NOMO-1 treated with DMSO at 0.1 percent for 48 hours (cell line): ENCODE data around the gene CYBC1.
"Not testable (repeated sequence)": the region's sequence is repeated elsewhere in the genome, so short reads cannot be mapped to it uniquely, and the experiment has no call there.

Experiments used
- DNase-seq: peaks from one replicate; lab custom pipeline; 2025; ENCODE audit not compliant: unreplicated experiment; lab: John Stamatoyannopoulos, UW

The CYBC1 gene

DNA sequence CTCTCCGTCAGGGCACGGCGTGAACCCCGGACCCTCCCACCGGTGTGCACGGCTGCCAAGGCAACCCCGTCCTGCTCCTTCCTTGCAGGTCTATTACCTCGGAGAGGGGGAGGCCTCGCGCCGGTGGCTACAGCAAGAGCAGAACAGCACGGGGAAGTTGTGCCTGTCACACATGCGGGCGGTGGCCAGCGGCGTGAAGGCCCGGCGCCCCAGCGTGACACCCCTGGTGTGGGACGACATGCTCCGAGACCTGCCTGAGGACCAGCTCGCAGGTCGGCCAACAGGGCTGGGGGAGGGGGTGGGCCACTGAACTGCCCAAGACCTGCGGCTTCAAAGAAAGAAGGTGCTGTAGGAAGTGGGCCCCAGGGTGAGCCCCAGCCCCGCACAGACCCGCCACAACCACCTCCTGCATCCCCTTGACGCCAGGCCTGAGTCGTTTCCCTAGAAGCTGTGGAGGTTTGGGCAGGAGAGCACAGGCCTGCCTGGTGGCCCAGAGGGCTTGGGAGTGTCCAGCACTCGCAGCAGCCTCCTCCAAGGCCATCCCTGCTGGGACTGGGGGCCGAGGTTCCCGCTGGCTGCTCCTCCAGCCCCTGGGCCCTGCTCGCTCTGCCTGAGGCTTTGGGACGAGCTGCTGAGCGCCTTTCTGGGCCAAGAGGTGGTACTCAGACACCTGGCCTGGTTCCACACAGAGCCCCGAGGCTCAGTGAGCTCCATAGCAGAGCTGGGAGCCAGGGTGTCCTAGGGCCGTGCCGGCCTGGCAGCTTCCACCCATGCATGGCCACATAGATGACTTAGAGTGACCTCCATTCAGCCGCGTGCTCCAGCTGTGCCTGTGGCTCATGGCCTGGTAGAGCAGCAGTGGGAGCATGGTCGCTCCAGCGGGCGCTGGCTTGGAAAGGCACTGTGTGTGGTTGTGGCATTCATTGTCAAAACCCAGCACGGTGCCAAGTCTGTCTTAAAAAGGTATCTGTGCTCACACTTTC lies 14.7 kb downstream of the CYBC1 start:
- no peak for DNase-seq

DNA sequence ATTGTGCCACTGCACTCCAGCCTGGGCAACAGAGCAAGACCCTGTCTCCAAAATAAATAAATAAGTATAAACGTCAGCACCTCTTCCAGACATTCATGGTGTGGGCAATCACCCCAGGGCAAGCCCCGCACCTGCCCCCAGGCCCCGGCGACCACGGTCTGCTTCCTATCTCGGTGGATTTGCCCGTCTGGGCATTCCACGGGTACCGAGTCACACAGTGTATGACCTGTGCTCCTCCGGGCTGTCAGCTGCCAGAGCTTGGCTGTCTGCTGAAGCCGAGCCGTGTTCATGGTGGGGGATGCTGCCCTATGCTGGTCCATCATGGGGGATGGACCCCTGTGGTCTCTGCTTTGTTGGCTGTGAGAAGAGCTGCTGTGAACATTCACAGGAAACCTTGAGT lies 15.4 kb downstream of the CYBC1 start:
- no peak for DNase-seq

DNA sequence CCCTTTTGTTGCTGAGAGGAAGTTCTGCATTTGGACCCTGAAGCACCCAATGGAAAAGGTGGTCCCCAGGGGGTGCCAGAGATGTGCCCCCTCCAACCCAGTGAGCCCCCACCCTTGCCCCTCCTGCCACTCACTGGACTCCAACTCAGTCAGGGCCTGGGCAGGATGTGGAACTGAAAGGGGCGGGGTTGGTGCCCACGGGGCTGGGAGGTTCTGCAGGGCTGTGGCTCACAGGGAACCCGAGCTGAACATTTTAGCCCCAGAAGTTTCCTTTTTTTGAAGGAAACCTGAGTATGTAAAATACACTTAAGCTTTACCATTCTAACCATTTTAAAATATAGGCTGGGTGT lies 16.4 kb downstream of the CYBC1 start:
- DNase-seq: no peak

DNA sequence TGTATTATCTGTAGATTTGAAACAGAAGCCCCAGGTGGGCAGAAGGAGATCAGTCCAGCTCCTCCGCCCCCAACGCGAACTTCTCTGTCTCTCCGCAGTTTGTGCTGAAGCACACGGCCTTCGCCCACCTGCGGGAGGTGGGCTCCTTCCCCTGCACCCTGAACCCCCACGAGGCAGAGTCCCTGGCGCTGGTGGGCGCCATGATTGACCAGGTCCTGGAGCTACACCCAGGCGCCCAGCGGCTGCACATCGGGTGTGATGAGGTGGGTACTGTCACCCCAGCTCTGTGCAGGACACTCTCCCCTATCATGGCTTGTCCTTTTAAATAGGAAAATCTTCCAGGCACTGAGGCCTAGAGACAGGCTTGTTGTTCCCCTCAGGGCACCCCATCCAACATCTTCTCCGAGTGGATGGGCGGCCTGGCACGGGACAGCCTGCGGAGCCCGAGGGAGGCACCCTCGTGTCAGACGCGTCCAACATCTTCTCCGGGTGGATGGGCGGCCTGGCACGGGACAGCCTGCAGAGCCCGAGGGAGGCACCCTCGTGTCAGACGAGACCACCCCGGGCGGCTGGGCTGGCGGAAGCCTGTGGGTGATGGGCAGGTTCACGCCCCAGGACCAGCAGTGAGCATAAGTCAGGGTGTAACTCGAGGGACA lies 16.9 kb downstream of the CYBC1 start:
- no peak for DNase-seq

DNA sequence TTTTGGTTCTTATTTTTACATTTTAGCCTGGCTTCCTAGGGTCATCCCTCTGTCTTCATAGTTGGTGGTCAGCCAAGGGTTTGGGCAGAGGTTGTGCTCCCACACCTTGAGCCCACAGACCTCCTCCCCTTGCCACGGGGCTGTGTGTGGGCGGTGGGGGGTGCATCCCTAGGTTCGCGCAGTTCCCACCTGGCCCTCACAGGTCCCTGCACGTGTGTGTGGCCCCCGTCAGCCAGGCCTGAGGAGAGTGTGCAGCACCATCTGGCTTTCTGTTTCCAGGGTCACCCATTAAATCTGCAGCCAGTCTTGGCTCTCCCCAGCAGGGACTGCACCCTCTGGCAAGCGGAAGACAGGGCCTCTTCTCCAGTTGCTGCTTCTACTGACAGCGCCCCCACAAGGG lies 18.5 kb downstream of the CYBC1 start:
- no peak for DNase-seq

DNA sequence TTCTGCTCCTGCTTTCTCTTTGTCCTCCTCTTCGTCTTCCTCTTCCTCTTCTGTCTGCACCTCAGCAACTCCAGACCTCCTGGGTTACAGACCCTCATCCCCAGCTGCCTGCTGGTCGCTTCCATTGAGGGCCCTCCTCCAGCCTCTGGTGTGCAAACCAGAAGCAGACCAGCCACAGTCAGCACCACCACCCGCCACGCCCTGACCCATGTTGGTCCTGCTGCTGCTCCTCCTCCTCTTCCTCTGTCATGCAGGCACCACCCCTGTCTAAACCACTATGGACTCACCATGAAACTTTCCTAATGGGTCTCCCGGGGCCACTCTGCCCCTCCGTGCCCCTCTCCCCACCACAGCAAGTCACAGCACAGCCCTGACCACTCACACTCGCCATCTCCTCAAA lies 20.7 kb downstream of the CYBC1 start:
- no peak for DNase-seq

DNA sequence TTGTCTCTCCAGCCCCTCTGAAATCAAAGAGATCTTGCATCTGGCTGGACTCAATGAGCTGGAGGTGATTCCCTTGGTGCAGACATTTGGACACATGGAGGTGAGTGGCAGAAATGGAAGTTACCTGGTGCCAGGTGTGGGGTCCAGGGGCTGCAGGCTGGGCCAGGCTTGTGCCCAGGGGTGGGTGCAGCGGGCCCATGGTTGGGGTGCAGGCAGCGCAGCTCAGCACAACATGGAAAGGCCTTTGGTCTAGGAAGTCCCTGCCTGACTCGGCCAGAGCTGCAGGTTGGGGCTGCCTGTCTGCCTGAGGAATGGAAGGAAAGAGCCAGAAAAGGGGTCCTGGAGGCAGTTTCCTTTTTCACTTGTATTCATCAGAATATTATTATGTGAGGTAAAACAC lies 22.0 kb downstream of the CYBC1 start:
- no peak for DNase-seq

DNA sequence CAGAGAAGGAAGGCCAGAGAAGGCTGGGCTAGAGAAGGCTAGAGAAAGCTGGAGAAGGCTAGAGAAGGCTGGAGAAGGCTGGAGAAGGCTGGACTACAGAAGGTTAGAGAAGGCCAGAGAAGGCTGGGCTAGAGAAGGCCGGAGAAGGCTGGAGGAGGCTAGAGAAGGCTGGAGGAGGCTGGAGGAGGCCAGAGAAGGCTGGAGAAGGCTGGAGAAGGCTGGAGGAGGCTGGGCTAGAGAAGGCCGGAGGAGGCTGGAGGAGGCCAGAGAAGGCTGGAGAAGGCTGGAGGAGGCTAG lies 25.7 kb downstream of the CYBC1 start:
- no peak for DNase-seq

DNA sequence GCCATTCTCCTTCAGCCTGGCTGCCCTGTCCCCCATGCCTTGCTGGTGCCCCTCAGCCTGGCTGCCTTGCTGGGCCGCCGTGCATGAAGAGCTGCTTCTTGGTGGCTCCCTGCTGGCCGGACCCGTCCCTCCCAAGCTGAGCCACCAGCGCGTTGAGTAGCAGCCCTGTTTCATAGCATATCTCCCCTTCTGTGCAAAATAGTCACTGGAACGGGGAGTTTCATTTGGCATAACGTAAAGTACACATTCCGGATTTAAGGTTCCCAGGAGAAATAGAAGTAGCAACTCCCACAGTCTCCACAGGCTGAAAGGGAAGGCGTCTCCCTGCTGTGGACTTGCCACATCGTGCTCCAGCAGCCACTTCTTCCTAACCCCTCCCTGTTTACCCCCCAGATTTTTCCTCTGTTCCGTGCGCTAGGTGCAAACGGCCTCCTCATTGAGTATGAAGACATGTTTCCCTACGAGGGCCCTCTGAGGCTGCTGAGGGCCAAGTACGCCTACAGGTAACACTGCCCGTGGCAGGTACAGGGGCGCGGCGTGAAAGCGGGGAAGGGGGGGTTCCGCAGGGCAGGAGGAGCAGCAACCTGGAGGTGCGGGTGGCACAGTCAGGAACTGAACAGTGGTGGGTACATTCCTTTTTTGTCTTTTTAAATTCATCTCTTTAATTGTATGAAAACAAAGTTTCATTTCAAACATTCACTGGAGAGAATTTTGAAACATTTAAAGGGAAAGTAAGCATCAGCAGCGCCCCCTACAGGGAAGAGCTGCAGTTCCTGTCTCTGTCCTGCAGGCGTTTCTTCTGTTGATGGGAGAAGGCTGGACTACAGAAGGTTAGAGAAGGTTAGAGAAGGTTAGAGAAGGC lies 26.3 kb downstream of the CYBC1 start:
- DNase-seq: peak; percentile 41

DNA sequence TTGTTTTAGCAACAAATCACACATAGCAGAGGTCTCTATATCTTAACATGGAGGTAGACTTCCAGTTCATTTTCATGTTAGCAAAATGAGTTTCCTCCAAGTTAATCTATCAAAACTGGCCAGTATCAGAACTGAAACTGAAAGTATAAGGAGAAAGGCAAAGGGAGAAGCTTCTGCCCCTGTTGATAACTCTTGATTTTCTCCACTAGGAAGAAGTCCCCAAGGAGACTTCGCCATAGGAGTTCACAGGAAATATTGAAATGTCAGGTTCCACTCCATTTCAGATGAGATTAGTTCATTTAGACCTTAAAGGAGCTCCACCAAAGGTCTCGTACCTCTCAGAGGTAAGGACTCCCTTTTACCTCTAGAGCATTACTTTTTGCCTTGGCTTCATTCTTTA lies 31.0 kb downstream of the CYBC1 start:
- DNase-seq: peak; percentile 46

DNA sequence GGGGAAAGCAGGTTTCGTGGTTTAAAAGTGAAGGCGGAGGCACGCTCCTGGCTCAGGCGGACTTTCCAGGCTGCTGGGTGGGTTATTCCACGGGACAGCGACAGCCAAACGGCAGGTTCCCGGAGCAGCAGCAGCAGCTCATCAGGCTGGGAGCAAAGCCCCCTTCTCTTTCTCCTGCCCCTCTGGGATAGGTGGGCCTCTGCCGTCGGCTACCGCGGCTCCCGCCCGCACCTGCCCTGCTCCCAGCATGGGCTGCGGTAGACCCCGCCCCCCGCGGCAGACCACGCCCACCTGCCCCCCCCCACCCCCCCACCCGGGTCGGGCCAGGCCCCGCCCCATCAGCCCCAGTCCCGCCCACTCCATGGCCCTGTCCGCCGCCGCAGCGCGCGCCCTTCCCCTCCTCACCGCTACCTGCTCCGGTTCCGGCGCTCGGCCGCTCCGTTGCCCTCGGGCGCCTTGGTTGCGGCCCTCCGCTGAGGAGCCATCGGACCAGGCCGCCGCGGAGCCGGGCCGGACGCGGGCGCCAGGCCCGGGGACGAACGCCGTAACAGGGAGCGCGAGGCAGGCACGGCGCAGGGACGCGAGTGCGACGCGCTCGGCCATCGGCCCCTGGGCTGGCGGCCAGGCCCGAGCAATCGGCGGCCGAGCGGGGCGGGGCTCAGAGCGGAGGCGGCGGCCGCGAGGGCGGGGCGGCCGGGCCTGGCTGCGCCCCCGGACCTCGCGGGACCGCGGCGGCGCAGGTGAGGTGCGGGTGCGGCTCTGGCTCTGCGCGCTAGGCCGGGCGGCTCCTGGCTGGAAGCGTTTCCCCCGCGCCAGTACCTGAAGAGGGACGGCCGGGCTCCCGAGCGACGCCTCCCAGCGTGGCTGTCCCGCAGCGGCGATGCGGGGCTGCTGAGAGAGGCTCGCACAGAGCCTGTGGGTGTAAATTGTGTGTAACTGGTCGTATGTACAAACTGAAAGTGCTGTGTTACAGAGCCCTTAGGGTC lies 32.3 kb downstream of the CYBC1 start, which contains the start of the genes HEXD and OGFOD3:
HEXD (plus strand) TSS at position 347 of the 986 bp plus-strand sequence. CDS start 1,453 bp downstream, outside the sequence.
OGFOD3 (minus strand) TSS at position 586 of the 986 bp plus-strand sequence; CDS start at position 485, 101 bp downstream.
- DNase-seq: peak; percentile 78

DNA sequence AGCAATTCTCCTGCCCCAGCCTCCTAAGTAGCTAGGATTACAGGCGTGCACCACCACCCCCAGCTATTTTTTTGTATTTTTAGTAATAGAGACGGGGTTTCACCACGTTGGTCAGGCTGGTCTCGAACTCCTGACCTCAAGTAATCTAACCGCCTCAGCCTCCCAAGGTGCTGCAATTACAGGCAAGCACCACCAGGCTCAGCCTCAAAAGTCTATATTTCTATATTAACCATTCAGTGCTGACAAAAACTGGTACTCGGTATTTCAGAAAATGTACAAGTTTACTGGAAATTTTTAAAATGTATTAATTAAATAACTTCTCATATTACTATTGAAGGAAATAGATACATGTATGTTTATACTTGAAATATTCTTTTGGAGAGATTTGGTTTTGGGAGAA lies 33.8 kb downstream of the CYBC1 start:
- DNase-seq: no peak

DNA sequence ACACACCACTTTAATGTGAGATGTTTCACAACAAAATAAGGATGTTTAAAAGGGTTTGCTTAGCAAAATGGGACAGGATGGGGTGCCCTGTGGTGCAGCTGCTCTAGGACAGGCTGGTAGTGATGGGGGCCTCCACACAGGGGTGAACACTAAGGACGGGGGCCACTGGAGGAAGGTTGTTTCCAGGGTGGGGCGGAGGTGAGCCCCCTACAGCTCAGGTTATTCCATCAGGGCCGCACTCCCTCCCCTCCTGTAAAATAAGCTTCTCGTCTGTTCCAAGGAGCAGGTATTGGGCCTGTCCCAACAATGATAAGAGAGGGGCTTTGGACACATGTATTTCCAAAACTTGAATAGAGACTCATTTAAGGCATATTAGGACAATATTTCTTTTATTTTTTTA lies 34.3 kb downstream of the CYBC1 start:
- no peak for DNase-seq

DNA sequence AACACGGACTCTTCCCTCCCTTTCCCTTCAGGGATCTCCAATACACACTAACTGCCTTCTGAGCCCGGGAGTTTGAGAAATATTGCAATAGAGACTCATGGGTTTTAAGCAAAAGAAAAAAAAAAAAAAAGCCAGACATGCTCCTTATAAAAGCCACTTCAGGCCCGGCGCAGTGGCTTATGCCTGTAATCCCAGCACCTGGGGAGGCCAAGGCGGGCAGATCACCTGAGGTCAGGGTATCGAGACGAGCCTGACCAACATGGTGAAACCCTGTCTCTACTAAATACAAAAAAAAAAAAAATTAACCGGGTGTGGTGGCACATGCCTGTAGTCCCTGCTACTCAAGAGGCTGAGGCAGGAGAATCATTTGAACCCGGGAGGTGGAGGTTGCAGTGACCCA lies 34.8 kb downstream of the CYBC1 start:
- no peak for DNase-seq

DNA sequence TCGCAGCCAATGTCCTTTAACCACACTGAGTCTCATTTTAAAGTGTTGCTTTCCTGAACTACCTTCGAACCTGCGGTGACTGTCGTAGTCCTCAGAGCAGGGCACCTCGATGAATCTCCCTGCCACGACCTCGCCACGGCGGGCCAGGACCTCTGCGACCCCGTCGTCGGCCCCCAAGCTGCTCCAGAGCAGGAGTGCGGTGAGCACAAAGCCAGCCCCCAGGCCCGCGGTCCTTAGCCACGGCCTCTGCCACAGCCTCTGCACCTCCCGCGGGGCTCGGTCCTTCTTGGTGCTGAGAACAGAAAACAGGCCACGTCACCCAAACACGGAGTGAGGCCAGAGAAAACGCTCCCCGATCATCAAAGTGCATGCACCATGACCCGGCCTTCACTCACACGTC lies 35.2 kb downstream of the CYBC1 start:
- DNase-seq: no peak

DNA sequence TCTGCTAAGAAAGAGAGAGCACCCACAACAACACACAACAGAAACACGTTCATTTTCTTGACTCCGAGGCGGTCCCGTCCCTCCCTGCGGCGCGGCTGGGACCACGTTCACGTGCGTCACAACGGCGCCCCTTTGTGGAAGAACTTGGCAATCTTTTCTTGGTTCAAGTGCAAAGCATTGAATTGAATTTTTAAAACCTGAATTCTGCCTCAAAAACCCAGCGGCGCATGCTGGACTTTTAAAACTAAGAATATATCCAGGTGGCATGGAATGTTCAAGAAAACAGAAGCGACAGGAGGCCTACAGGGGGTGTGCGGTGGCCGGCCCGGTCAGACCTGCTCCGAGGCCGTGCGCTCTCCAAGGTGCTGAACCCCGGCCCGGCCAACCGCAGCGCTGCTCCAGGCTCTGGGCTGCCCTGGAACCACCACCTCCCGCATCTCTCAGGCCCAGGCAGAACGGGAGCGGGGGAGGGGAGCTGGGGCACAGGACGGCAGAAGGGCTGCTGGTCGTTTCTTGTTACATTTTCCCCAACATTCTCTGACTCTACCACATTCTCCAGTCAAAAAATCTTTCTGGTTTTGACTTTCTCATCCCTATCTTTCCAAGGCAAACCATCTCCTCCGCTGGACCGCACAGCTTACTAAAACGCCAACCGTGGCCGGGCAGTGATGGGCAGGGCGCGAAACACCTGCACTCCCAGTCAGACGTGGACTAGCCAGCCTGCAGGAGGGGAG lies 35.8 kb downstream of the CYBC1 start:
- peak; percentile 53 for DNase-seq

DNA sequence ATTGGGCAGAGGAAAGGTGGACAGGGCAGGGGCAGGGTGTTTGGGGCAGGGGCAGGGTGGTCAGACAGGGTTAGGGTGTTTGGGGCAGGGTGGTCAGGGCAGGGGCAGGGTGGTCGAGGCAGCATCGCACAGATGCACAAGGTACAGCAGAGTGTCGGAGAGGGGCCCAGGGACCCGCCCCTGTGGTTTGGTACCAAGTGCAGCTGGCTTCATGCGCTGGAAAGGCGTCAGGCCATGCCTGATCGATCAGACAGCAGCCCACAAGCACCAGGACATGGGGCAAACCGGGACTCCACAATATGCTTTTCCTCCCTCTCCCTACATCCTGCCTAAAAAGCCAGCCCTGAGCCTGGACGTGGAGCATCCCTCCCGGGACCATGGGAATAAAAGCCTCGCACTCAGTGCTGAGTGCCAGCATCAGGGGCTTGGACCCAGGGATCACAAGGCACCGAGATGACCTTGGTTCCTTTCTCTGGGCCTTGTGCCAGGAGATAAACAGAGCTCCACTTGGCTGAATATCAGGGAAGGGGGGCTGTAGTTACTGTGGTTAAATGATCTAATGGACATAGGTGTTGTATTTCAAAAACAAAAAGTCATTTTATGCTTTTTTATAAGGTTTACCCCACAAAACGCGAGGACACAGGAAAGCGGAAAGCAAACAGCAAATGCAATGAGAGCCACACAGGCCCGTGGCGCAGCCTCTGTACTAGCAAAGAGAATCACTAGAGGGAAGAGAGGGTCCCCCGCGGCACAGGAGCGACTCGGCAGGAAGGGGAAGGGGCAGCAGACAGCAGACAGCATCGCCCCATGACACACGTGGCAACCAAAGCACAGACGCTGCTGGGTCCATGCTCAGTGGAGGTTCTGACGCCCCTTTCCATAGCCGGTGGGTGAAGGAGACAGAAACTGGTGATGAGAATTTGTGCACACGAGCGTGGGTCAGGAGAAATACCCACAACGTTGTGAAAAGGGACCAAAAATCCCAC lies 37.7 kb downstream of the CYBC1 start:
- DNase-seq: no peak

DNA sequence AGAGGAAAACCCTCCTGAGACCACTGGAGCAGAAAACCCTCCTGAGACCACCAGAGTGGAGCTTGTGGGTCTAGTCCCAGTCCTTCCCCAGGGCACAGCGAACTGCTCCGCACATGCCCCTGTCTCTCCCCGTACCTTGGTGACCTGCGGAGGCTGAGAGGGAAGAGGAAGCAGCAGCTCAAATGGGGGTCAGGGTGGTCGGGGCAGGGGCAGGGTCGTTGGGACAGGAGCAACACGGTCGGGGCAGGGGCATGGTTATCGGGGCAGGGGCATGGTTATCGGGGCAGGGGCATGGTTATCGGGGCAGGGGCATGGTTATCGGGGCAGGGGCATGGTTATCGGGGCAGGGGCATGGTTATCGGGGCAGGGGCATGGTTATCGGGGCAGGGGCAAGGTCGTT lies 38.5 kb downstream of the CYBC1 start:
- not testable (repeated sequence) for DNase-seq
